CD4-positive, alpha-beta T cell (primary cell): ENCODE data around the gene PAIP2. TPM values are rescaled to one million over a fixed set of nuclear protein-coding genes. Genes with fewer than 3 reads are reported as not detected.

ENCODE experiments used
- ATAC-seq: fragments of 200-7000 bp; cut with Tn5 transposase; one replicate; pipeline ENCODE4 v1.10.0; 2022; ENCODE audit warnings: mild to moderate bottlenecking; ENCODE audit not compliant: poor library complexity
- CTCF ChIA-PET: fragments of 350-600 bp; sonication (Branson Sonifier 250); formaldehyde crosslinking; loops from one replicate; lab custom pipeline; 2021; ENCODE audit warnings: antibody characterized with exemption, inconsistent platforms; lab: Charles Lee
- POLR2A ChIA-PET: fragments of 350-600 bp; sonication (Branson Sonifier 250); formaldehyde crosslinking; loops from one replicate; lab custom pipeline; 2021; ENCODE audit warnings: antibody characterized with exemption, inconsistent platforms; lab: Charles Lee
- DNase-seq, 14 experiments: peaks; one replicate each; pipeline ENCODE4 v3.0.0-alpha.2; 2013 to 2020; ENCODE audit warnings: mixed read lengths in 2 of 14
- H3K27ac ChIP-seq, 2 donors: one replicate each; pipeline versions ENCODE4 v1.5.1 to v1.7.0; 2013; ENCODE audit warnings: low read length in 2 of 2, low read depth in 1 of 2, mild to moderate bottlenecking in 1 of 2
- H3K27me3 ChIP-seq, 2 experiments: 1 replicate in 1 of 2; 2 replicates in 1 of 2; pipeline versions ENCODE4 v1.6.1 to v1.7.0; 2013; ENCODE audit warnings: low read length in 2 of 2, control low read depth in 1 of 2, mild to moderate bottlenecking in 1 of 2, moderate library complexity in 1 of 2; ENCODE audit not compliant: insufficient read depth in 2 of 2, control insufficient read depth in 1 of 2
- H3K36me3 ChIP-seq: one replicate; pipeline ENCODE4 v1.6.1; 2013; ENCODE audit warnings: low read length, control low read depth; ENCODE audit not compliant: insufficient read depth
- H3K4me1 ChIP-seq: one replicate; pipeline ENCODE4 v1.6.1; 2013; ENCODE audit warnings: low read length, control low read depth; ENCODE audit not compliant: insufficient read depth
- H3K4me3 ChIP-seq: one replicate; pipeline ENCODE4 v1.5.1; 2013; ENCODE audit warnings: mild to moderate bottlenecking, low read length, moderate library complexity
- H3K9me3 ChIP-seq, 2 experiments: 1 replicate in 1 of 2; 2 replicates in 1 of 2; pipeline versions ENCODE4 v1.6.1 to v1.7.0; 2013; ENCODE audit warnings: low read length in 2 of 2, mild to moderate bottlenecking in 2 of 2, control low read depth in 1 of 2, moderate library complexity in 1 of 2; ENCODE audit not compliant: control insufficient read depth in 1 of 2, insufficient read depth in 1 of 2
- H3K27ac Mint-ChIP-seq: one replicate; pipeline ENCODE4 v1.8.0; 2020; ENCODE audit warnings: mixed read lengths
- H3K27me3 Mint-ChIP-seq: one replicate; pipeline ENCODE4 v1.8.0; 2021; ENCODE audit warnings: mixed read lengths
- H3K36me3 Mint-ChIP-seq: one replicate; pipeline ENCODE4 v1.8.0; 2021; ENCODE audit warnings: low read depth, mixed read lengths
- H3K4me1 Mint-ChIP-seq: one replicate; pipeline ENCODE4 v1.8.0; 2021; ENCODE audit warnings: low read depth, mixed read lengths
- H3K4me3 Mint-ChIP-seq: one replicate; pipeline ENCODE4 v1.8.0; 2020; ENCODE audit warnings: mild to moderate bottlenecking, mixed read lengths
- H3K9me3 Mint-ChIP-seq: one replicate; pipeline ENCODE4 v1.8.0; 2020; ENCODE audit warnings: mixed read lengths
- intact Hi-C, 2 experiments: fragments of 100-400 bp; cut with DNase I in 1 of 2; cut with micrococcal nuclease in 1 of 2; formaldehyde crosslinking; loops; one replicate each; pipeline versions ENCODE4 v1.15.1 to v1.9.0; 2023 to 2025; cut with DNase I, micrococcal nuclease
- total RNA-seq, 174 experiments: library from RNA in 2 of 174; stranded (reverse) in 2 of 174; gene quantifications; one replicate each; pipeline ENCODE4 v1.2.3 and lab custom pipeline; 2021 to 2026
- TF ChIP-seq, protein P1 (sequence below): fragments of 200-600 bp; IDR thresholded peaks from one replicate; pipeline ENCODE4 v1.8.0; 2022; ENCODE audit warnings: antibody characterized with exemption, mild to moderate bottlenecking

Gene PAIP2
- total RNA-seq, 2 experiments from 2014 or later: 151 to 156 TPM

DNA sequence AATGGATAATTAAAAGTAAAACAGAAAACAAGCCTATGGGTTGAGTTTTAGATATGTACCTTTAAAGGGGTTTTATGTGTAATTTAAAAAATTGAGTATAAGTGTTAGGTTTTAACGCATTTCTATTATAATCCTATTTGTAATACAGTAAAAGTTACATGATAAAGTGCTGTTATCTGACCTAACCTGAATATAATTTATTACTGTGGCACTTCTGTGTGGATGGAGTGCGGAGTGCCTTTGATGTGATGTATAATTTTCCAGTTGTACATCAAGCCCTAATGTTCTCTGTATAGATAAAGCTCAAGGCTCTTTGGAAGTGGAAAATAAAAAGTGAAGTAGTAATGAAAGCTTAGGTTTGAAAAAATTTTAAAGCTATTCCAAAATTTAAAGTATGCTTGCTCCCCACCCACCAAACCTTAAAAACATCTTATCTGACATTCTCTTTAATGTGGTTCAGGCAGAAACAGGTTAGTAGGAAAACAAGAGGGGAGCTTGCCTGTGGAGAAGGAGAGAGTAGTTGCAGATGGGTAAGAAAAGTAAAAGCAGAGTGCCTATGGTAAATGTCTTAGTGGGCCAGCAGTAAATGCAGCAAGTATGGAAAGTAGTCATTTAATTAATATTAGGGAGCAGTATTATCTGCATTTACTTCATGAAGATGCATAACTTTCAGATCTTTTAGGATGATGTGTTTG, 44.1 kb upstream of the PAIP2 start:
- H3K27me3 ChIP-seq: no peaks in the 10 kb centered on the region
- Mint-ChIP-seq H3K4me1 (peaks cover 89% of the 10 kb centered on the region), H3K36me3 (peaks cover 50% of the 10 kb centered on the region), H3K27me3 (no peaks in the 10 kb centered on the region), H3K4me3 (peak overlapping the region; percentile 76), H3K9me3 (no peaks in the 10 kb centered on the region), H3K27ac (peak overlapping the region; percentile 99)
- no peaks in the 10 kb centered on the region for H3K36me3 ChIP-seq
- H3K27ac ChIP-seq: no peak overlapping the region
- intact Hi-C loops: loop anchor here (2.0 to 10.0 kb wide), 2 partner anchors 13 to 547 kb away; no protein-coding TSS in a partner anchor
- TF ChIP-seq, protein P1, sequence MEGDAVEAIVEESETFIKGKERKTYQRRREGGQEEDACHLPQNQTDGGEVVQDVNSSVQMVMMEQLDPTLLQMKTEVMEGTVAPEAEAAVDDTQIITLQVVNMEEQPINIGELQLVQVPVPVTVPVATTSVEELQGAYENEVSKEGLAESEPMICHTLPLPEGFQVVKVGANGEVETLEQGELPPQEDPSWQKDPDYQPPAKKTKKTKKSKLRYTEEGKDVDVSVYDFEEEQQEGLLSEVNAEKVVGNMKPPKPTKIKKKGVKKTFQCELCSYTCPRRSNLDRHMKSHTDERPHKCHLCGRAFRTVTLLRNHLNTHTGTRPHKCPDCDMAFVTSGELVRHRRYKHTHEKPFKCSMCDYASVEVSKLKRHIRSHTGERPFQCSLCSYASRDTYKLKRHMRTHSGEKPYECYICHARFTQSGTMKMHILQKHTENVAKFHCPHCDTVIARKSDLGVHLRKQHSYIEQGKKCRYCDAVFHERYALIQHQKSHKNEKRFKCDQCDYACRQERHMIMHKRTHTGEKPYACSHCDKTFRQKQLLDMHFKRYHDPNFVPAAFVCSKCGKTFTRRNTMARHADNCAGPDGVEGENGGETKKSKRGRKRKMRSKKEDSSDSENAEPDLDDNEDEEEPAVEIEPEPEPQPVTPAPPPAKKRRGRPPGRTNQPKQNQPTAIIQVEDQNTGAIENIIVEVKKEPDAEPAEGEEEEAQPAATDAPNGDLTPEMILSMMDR: no peak
- POLR2A ChIA-PET: interaction anchor here (0.6 to 7.4 kb wide), 6 partner anchors 7 to 722 kb away, joined by 3 to 149 read pairs (median 4); partner anchors contain the start of genes HSPA9, PAIP2 and UBE2D2
- CTCF ChIA-PET: interaction anchor here (2.4 kb wide), 1 partner anchor 44 kb away, joined by 8 read pairs; the partner anchor contains the start of gene PAIP2
- no peaks in the 10 kb centered on the region for H3K9me3 ChIP-seq
- H3K4me1 ChIP-seq: peaks cover 55% of the 10 kb centered on the region
- ATAC-seq: no peak
- no peak overlapping the region for H3K4me3 ChIP-seq
- no peak for DNase-seq

DNA sequence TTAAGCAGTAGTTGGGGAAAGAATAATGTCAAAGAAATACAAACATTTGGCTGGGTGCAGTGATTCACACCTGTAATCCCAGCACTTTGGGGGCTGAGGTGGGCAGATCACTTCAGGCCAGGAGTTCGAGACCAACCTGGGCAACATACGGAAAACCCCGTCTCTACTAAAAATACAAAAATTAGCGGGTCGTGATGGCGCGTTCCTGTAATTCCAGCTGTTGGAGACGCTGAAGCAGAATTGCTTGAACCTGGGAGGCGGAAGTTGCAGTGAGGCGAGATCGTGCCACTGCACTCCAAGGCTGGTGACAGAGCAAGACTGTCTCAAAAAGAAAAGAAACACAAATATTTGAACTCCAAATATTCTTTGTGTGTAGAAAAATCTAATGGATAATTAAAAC, 43.4 kb upstream of the PAIP2 start:
- Histone ChIP-seq H3K9me3 (no peaks in the 10 kb centered on the region), H3K27ac (no peak overlapping the region), H3K27me3 (no peaks in the 10 kb centered on the region), H3K4me1 (peaks cover 52% of the 10 kb centered on the region), H3K36me3 (no peaks in the 10 kb centered on the region), H3K4me3 (no peak overlapping the region)
- H3K27me3 Mint-ChIP-seq: no peaks in the 10 kb centered on the region
- TF ChIP-seq, protein P1: no peak
- ATAC-seq (no peak), DNase-seq (no peak)
- peak overlapping the region; percentile 99 for H3K27ac Mint-ChIP-seq
- peak overlapping the region; percentile 76 for H3K4me3 Mint-ChIP-seq
- H3K36me3 Mint-ChIP-seq: peaks cover 52% of the 10 kb centered on the region
- no peaks in the 10 kb centered on the region for H3K9me3 Mint-ChIP-seq
- POLR2A ChIA-PET: interaction anchor here (0.6 to 7.4 kb wide), 2 partner anchors 43 to 325 kb away, joined by 3 to 149 read pairs; partner anchors contain the start of gene PAIP2
- CTCF ChIA-PET: no interaction called here
- H3K4me1 Mint-ChIP-seq: peaks cover 94% of the 10 kb centered on the region
- intact Hi-C loops: loop anchor here in 1 of 2 experiments (10.0 kb wide), 1 partner anchor 547 kb away; no protein-coding TSS in a partner anchor

DNA sequence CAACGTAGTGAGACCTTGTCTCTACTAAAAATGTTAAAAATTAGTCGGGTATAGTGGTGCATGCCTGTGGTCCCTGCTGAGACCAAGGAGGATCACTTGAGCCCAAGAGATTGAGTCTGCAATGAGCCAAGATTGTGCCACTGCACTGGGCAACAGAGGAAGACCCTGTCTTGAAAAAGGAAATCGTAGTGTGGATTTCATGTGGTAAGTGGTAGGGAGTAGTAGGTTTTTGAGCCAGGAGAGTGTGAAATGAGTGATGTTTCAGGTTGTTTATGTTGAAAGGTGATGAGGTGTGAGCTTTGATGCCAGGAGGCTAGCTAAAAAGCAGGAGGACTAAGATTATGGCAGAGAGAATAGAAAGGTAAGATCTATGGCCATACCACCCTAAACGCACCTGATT, 42.2 kb upstream of the PAIP2 start:
- Histone ChIP-seq H3K4me3 (no peak overlapping the region), H3K27ac (no peak overlapping the region), H3K4me1 (peaks cover 61% of the 10 kb centered on the region), H3K36me3 (no peaks in the 10 kb centered on the region), H3K9me3 (no peaks in the 10 kb centered on the region), H3K27me3 (no peaks in the 10 kb centered on the region)
- Mint-ChIP-seq H3K4me3 (peak overlapping the region; percentile 76), H3K27ac (peak overlapping the region; percentile 45), H3K9me3 (no peaks in the 10 kb centered on the region), H3K27me3 (no peaks in the 10 kb centered on the region), H3K36me3 (peaks cover 40% of the 10 kb centered on the region), H3K4me1 (peaks cover 98% of the 10 kb centered on the region)
- TF ChIP-seq, protein P1: no peak
- ATAC-seq (peak; percentile 18), DNase-seq (peak in 3 of 14 experiments; percentile 20 to 34 (median 21))
- POLR2A ChIA-PET: interaction anchor here (0.8 to 8.7 kb wide), 5 partner anchors 10 to 261 kb away, joined by 3 to 50 read pairs (median 3); partner anchors contain the start of gene PAIP2
- intact Hi-C loops: loop anchor here in 1 of 2 experiments (10.0 kb wide), 1 partner anchor 545 kb away; no protein-coding TSS in a partner anchor
- CTCF ChIA-PET: interaction anchor here (1.5 kb wide), 1 partner anchor 42 kb away, joined by 3 read pairs; the partner anchor contains the start of gene PAIP2
